Endodermal cell (in vitro differentiated cells): Measurements from ENCODE around the gene TNFAIP6. TPM values are rescaled to one million over a fixed set of nuclear protein-coding genes. Genes with fewer than 3 reads are reported as not detected.

ENCODE experiments used
- DNase-seq: peaks from one replicate; pipeline ENCODE4 v3.0.0-alpha.2; 2017
- H3K27ac ChIP-seq: 2 replicates; pipeline ENCODE4 v1.5.1; 2013; ENCODE audit warnings: mild to moderate bottlenecking, low read depth, low read length, moderate library complexity
- H3K27me3 ChIP-seq: 2 replicates; pipeline ENCODE4 v1.6.1; 2013; ENCODE audit warnings: mild to moderate bottlenecking, low read length, moderate library complexity; ENCODE audit not compliant: insufficient read depth, control insufficient read depth, poor library complexity, severe bottlenecking
- H3K36me3 ChIP-seq: 2 replicates; pipeline ENCODE4 v1.7.0; 2013; ENCODE audit warnings: mild to moderate bottlenecking, low read length, moderate library complexity; ENCODE audit not compliant: control insufficient read depth, insufficient read depth
- H3K4me1 ChIP-seq: one replicate; pipeline ENCODE4 v1.7.0; 2013; ENCODE audit warnings: low read length; ENCODE audit not compliant: control insufficient read depth, insufficient read depth
- H3K4me3 ChIP-seq: 2 replicates; pipeline ENCODE4 v1.5.1; 2013; ENCODE audit warnings: mild to moderate bottlenecking, low read length, moderate library complexity
- H3K9ac ChIP-seq: 2 replicates; pipeline ENCODE4 v1.6.1; 2013; ENCODE audit warnings: mild to moderate bottlenecking, low read length, moderate library complexity; ENCODE audit not compliant: poor library complexity, severe bottlenecking; ENCODE audit errors: extremely low read depth
- H3K9me3 ChIP-seq: 2 replicates; pipeline ENCODE4 v1.6.1; 2013; ENCODE audit warnings: mild to moderate bottlenecking, low read length, moderate library complexity; ENCODE audit not compliant: control insufficient read depth
- H3K27ac Mint-ChIP-seq: 2 replicates; pipeline ENCODE4 v1.8.0; 2020; ENCODE audit warnings: mixed read lengths
- H3K27me3 Mint-ChIP-seq: 2 replicates; pipeline ENCODE4 v1.8.0; 2021; ENCODE audit warnings: mild to moderate bottlenecking, mixed read lengths; ENCODE audit not compliant: insufficient read depth
- H3K36me3 Mint-ChIP-seq: 2 replicates; pipeline ENCODE4 v1.8.0; 2020; ENCODE audit warnings: low read depth, mixed read lengths
- H3K4me1 Mint-ChIP-seq: 2 replicates; pipeline ENCODE4 v1.8.0; 2020; ENCODE audit warnings: mixed read lengths
- H3K4me3 Mint-ChIP-seq: 2 replicates; pipeline ENCODE4 v1.8.0; 2020; ENCODE audit warnings: mild to moderate bottlenecking, moderate library complexity, mixed read lengths
- H3K9me3 Mint-ChIP-seq: 2 replicates; pipeline ENCODE4 v1.8.0; 2020; ENCODE audit warnings: mild to moderate bottlenecking, mixed read lengths
- WGBS, 2 experiments: methylation state at CpG; one replicate each; pipeline versions ENCODE4 v1.1.5 to v1.1.7; 2013; ENCODE audit warnings: missing lambda C conversion rate in 2 of 2, mixed read lengths in 1 of 2; ENCODE audit not compliant: insufficient coverage in 1 of 2, insufficient read length in 1 of 2; 5-methylcytosine and 5-hydroxymethylcytosine counted together
- total RNA-seq, 2 donors: library from RNA; stranded (reverse); fragmentation: NEBNext Ultra II Directional in 1 of 2; extraction: Animal tissue kit (Norgen Biotek cat#: 25700) in 1 of 2; gene quantifications; 2 replicates in 1 of 2; 3 replicates in 1 of 2; pipeline ENCODE4 v1.2.1, GENCODE V29; 2021
- TF ChIP-seq, protein P1 (sequence below): fragments of 200-600 bp; sonication (generic); conservative IDR thresholded peaks from 2 replicates; pipeline ENCODE4 v1.5.0; 2021; ENCODE audit warnings: antibody characterized with exemption, mild to moderate bottlenecking

The TNFAIP6 gene
- total RNA-seq, 2 donors from 2014 or later = not detected

DNA sequence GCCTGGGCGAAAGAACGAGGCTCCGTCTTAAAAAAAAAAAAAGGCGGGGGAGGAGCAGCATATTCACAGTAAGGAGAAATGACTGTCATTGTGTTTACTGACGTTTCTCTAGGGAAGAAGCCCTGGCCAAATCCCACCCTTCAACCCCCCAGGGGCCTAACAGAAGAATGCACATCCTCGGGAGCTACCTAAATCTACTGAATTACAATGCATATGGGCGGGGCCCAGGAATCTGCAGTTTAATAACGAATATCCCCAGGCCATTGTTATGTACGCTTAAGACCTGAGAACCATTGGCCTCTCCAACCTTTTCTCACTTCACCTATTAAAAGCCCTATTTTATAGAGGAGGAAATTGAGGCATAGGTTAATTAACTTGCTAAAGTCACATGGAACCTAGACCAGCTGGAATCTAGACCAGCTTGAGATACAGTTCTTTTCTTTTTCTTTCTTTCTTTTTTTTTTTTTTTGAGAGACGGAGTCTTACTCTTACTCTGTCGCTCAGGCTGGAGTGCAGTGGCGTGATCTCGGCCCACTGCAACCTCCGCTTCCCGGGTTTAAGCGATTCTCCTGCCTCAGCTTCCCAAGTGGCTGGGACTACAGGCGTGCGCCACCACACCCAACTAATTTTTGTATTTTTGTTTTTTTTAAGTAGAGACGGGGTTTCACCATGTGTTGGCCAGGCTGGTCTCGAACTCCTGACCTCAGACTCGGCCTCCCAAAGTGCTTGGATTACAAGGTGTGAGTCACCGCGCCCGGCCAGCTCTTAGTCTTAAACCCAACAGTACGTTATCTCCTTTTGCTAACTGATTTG is 51.6 kb downstream of the TNFAIP6 start:
- Histone ChIP-seq H3K4me1 (no peaks in the 10 kb centered on the region), H3K9me3 (peaks cover 4% of the 10 kb centered on the region), H3K9ac (no peak overlapping the region), H3K27ac (no peak overlapping the region), H3K36me3 (peaks cover 25% of the 10 kb centered on the region), H3K27me3 (no peaks in the 10 kb centered on the region), H3K4me3 (peak overlapping the region; percentile 100)
- H3K27ac Mint-ChIP-seq = peak overlapping the region; percentile 98
- 85 to 90% methylated on average over 18 to 25 of the region's 25 CpGs for WGBS, 2 experiments
- TF ChIP-seq, protein P1, sequence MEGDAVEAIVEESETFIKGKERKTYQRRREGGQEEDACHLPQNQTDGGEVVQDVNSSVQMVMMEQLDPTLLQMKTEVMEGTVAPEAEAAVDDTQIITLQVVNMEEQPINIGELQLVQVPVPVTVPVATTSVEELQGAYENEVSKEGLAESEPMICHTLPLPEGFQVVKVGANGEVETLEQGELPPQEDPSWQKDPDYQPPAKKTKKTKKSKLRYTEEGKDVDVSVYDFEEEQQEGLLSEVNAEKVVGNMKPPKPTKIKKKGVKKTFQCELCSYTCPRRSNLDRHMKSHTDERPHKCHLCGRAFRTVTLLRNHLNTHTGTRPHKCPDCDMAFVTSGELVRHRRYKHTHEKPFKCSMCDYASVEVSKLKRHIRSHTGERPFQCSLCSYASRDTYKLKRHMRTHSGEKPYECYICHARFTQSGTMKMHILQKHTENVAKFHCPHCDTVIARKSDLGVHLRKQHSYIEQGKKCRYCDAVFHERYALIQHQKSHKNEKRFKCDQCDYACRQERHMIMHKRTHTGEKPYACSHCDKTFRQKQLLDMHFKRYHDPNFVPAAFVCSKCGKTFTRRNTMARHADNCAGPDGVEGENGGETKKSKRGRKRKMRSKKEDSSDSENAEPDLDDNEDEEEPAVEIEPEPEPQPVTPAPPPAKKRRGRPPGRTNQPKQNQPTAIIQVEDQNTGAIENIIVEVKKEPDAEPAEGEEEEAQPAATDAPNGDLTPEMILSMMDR = no peak
- DNase-seq = peak; percentile 75
- peaks cover 3% of the 10 kb centered on the region for H3K9me3 Mint-ChIP-seq
- peaks cover 6% of the 10 kb centered on the region for H3K4me1 Mint-ChIP-seq
- H3K36me3 Mint-ChIP-seq = peaks cover 20% of the 10 kb centered on the region
- peak overlapping the region; percentile 100 for H3K4me3 Mint-ChIP-seq
- no peaks in the 10 kb centered on the region for H3K27me3 Mint-ChIP-seq

DNA sequence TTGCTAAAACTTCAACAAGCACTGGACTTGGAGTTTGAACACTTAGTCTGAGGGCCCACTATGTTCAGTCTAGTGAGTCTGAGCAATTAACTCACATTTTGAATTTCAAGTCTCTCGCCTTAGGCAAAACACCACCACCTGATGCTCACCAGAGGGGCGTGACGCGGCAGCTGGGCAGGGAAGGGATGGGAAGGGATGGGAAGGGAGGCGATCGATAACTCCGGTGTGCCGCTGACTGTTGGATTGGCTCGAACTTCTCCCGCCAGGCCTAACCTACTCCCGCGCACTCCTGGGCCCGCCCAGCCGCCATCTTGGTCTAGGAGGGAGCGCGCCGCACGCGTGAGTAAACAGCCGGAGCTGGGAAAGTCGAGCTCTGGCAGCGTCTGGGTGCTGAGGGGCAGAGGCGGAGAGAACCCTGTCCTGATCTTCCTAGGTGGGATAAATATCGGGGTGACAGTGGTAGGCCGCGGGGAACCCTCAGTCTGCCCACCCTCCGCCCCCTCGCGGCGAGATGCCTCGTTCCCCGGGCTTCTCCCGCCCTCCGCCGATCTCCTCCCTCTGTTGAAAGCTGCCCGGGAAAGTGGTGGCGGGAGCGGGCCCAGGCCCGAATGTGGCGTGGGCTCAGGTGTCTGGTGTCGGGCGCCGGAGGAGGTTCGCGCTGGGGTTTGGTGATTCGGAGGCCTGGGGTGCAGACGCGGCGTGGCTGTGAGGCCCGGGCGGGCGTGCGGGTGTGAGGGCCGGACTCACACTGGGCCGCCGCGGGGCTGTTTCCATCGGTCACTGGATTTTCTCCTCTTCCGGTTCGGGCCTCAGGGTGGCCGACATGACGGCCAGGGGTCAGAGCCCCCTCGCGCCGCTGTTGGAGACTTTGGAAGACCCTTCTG is 52.5 kb downstream of the TNFAIP6 start, which contains the start of gene RIF1:
Gene RIF1 (plus strand): TSS at position 302 of the 884 bp plus-strand sequence. CDS start 522 bp downstream, at position 824.
- peak; percentile 97 for DNase-seq
- Mint-ChIP-seq H3K4me1 (peaks cover 6% of the 10 kb centered on the region), H3K36me3 (peaks cover 25% of the 10 kb centered on the region), H3K9me3 (peaks cover 3% of the 10 kb centered on the region), H3K27me3 (no peaks in the 10 kb centered on the region), H3K4me3 (peak within 1 kb of the TSS; percentile 100), H3K27ac (peak within 1 kb of the TSS; percentile 98)
- Histone ChIP-seq H3K27ac (peak within 1 kb of the TSS; percentile 91), H3K9me3 (peaks cover 4% of the 10 kb centered on the region), H3K9ac (peak within 1 kb of the TSS; percentile 94), H3K4me3 (peak within 1 kb of the TSS; percentile 100), H3K36me3 (peaks cover 31% of the 10 kb centered on the region), H3K27me3 (no peaks in the 10 kb centered on the region), H3K4me1 (no peaks in the 10 kb centered on the region)
- TF ChIP-seq, protein P1 = peak; percentile 81
- WGBS, 2 experiments = 0 to 1% methylated on average over 14 to 65 of the region's 65 CpGs

DNA sequence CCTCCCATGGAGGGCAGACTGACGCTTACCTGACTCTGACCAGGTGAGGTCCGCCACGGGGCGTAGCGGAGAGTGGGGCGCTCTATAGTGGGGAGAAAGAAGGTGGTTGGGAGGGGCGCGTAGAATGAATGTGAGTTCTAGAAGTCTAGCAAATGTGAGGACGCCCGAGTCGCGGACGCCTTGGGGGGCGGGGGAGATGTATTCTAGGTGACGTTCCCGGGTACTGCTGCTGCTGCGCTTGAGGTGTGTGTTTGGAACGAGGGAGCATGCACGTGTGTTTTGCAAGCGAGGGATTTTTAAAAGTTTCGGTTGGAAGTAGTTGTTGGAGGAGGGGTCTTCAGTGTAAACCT is 53.1 kb downstream of the TNFAIP6 start:
- WGBS, 2 experiments = 0% methylated on average over 13 to 21 of the region's 21 CpGs
- H3K4me3 ChIP-seq = peak overlapping the region; percentile 100
- H3K27me3 ChIP-seq = no peaks in the 10 kb centered on the region
- DNase-seq = peak; percentile 77
- TF ChIP-seq, protein P1 = no peak
- peaks cover 4% of the 10 kb centered on the region for H3K9me3 ChIP-seq
- H3K27ac ChIP-seq = peak overlapping the region; percentile 91
- Mint-ChIP-seq H3K4me1 (peaks cover 6% of the 10 kb centered on the region), H3K27ac (peak overlapping the region; percentile 98), H3K36me3 (peaks cover 28% of the 10 kb centered on the region), H3K27me3 (no peaks in the 10 kb centered on the region), H3K9me3 (peaks cover 3% of the 10 kb centered on the region), H3K4me3 (peak overlapping the region; percentile 100)
- H3K4me1 ChIP-seq = no peaks in the 10 kb centered on the region
- H3K9ac ChIP-seq = peak overlapping the region; percentile 94
- peaks cover 31% of the 10 kb centered on the region for H3K36me3 ChIP-seq
